WTC11 (cell line): ENCODE measurements around the gene TTC38. TPM values are rescaled to one million over a fixed set of nuclear protein-coding genes. Genes with fewer than 3 reads are reported as not detected.

Source experiments
- CREM ChIP-seq: sonication (generic); formaldehyde crosslinking; IDR thresholded peaks from 2 replicates; pipeline ENCODE4 v1.8.1; 2022; ENCODE audit warnings: mild to moderate bottlenecking, missing genetic modification reagents, moderate library complexity
- ELF4 ChIP-seq: sonication (generic); formaldehyde crosslinking; IDR thresholded peaks from 2 replicates; pipeline ENCODE4 v1.8.1; 2022; ENCODE audit warnings: low read depth, mild to moderate bottlenecking, moderate library complexity, missing genetic modification reagents
- EMX1 ChIP-seq: fragments of 250-450 bp; sonication (Bioruptor Pico); IDR thresholded peaks from 2 replicates; pipeline ENCODE4 v1.8.0; 2021; ENCODE audit warnings: mild to moderate bottlenecking
- FOXK1 ChIP-seq: sonication (generic); formaldehyde crosslinking; IDR thresholded peaks from 2 replicates; pipeline ENCODE4 v1.8.0; 2022; ENCODE audit warnings: mild to moderate bottlenecking, moderate library complexity, missing genetic modification reagents
- GABPB1 ChIP-seq: sonication (generic); formaldehyde crosslinking; IDR thresholded peaks from 2 replicates; pipeline ENCODE4 v1.8.1; 2023; ENCODE audit warnings: mild to moderate bottlenecking, missing genetic modification reagents
- GRHL2 ChIP-seq: fragments of 250-450 bp; sonication (Bioruptor Pico); IDR thresholded peaks from 2 replicates; pipeline ENCODE4 v1.8.0; 2022; ENCODE audit warnings: mild to moderate bottlenecking, moderate library complexity; ENCODE audit not compliant: insufficient replicate concordance, severe bottlenecking
- NFYB ChIP-seq: sonication (generic); formaldehyde crosslinking; conservative IDR thresholded peaks from 2 replicates; pipeline ENCODE4 v1.8.0; 2022; ENCODE audit warnings: low read depth, missing genetic modification reagents
- NR3C1 ChIP-seq: sonication (generic); formaldehyde crosslinking; conservative IDR thresholded peaks from 2 replicates; pipeline ENCODE4 v1.8.1; 2023; ENCODE audit warnings: low read depth, mild to moderate bottlenecking, missing genetic modification reagents
- TCF7 ChIP-seq: sonication (generic); formaldehyde crosslinking; IDR thresholded peaks from 2 replicates; pipeline ENCODE4 v1.8.0; 2022; ENCODE audit warnings: mild to moderate bottlenecking, low read depth, missing genetic modification reagents, moderate library complexity
- TP53 ChIP-seq: sonication (generic); formaldehyde crosslinking; IDR thresholded peaks from 2 replicates; pipeline ENCODE4 v1.8.1; 2023; ENCODE audit warnings: mild to moderate bottlenecking, missing genetic modification reagents
- ZNF121 ChIP-seq: sonication (generic); formaldehyde crosslinking; IDR thresholded peaks from 2 replicates; pipeline ENCODE4 v1.8.0; 2023; ENCODE audit warnings: missing genetic modification reagents
- total RNA-seq: library from RNA; stranded (reverse); gene quantifications from 3 replicates; pipeline ENCODE4 v1.2.3, GENCODE V29; 2021
- TF ChIP-seq, protein P1 (sequence below): sonication (generic); formaldehyde crosslinking; IDR thresholded peaks from 2 replicates; pipeline ENCODE4 v1.8.0; 2022; ENCODE audit warnings: missing genetic modification reagents
- TF ChIP-seq, protein P2 (sequence below): fragments of 250-450 bp; sonication (Bioruptor Pico); IDR thresholded peaks from 2 replicates; pipeline ENCODE4 v1.9.0; 2021; ENCODE audit warnings: moderate library complexity, mild to moderate bottlenecking, inconsistent platforms, borderline replicate concordance
- TF ChIP-seq, protein P3 (sequence below): sonication (generic); formaldehyde crosslinking; IDR thresholded peaks from 2 replicates; pipeline ENCODE4 v1.8.0; 2022; ENCODE audit warnings: mild to moderate bottlenecking, missing genetic modification reagents
- TF ChIP-seq, protein P4 (sequence below): sonication (generic); formaldehyde crosslinking; IDR thresholded peaks from 2 replicates; pipeline ENCODE4 v1.8.1; 2023; ENCODE audit warnings: mild to moderate bottlenecking, missing genetic modification reagents, borderline replicate concordance
- TF ChIP-seq, protein P5 (sequence below): sonication (generic); formaldehyde crosslinking; IDR thresholded peaks from 2 replicates; pipeline ENCODE4 v1.8.0; 2022; ENCODE audit warnings: mild to moderate bottlenecking, missing genetic modification reagents
- TF ChIP-seq, protein P6 (sequence below): fragments of 250-450 bp; sonication (Bioruptor Pico); IDR thresholded peaks from 2 replicates; pipeline ENCODE4 v1.9.0; 2021; ENCODE audit warnings: mild to moderate bottlenecking
- TF ChIP-seq, protein P7 (sequence below): sonication (generic); formaldehyde crosslinking; IDR thresholded peaks from 2 replicates; pipeline ENCODE4 v1.8.0; 2022; ENCODE audit warnings: mild to moderate bottlenecking, missing genetic modification reagents
- TF ChIP-seq, protein P8 (sequence below): fragments of 250-450 bp; sonication (Bioruptor Pico); IDR thresholded peaks from 2 replicates; pipeline ENCODE4 v1.8.0; 2021; ENCODE audit warnings: mild to moderate bottlenecking
- TF ChIP-seq, protein P9 (sequence below): sonication (generic); formaldehyde crosslinking; IDR thresholded peaks from 2 replicates; pipeline ENCODE4 v1.8.1; 2022; ENCODE audit warnings: low read depth, missing genetic modification reagents, borderline replicate concordance
- TF ChIP-seq, protein P10 (sequence below): sonication (generic); formaldehyde crosslinking; IDR thresholded peaks from 2 replicates; pipeline ENCODE4 v1.8.1; 2022; ENCODE audit warnings: missing genetic modification reagents, borderline replicate concordance

Gene TTC38
- total RNA-seq, 1 experiment from 2014 or later, result 20.7 TPM

DNA sequence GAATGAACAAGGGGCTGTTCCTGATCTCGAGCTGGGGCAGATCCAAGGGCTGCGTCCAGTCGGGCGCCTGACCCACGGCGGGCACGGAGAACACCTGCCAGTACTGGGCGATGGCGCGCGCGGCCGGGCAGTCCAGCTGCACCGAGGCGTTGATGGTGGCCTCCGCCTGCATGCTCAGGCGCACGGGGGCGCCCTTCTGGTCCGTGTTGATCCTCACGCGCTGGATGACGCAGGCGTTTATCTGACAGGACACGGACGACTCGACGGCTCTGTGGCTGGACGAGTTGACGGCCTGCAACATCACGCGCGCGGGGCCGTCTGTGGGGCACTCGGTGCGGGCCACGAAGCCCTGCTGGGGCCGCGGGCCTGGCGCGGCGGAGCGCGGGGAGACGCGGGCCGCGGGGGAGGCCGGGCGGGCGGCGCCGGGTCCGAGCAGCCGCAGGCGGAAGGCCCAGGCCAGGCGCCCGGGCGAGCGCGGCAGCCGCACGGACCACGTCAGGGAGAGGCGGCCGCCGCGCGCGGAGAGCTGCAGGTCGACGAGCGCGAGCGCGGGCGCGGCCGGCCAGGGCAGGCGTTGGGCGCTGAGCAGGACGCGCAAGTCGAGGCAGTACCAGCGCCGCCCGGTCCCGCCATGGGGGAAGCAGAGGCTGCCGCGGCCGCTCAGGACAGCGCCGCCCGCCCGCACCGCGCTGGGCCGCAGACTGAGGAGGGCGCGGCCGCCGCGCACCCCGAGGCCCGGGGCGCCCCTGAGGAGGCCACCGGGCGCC lies 5.2 kb upstream of the TTC38 start (continued):
- TF ChIP-seq, protein P1, sequence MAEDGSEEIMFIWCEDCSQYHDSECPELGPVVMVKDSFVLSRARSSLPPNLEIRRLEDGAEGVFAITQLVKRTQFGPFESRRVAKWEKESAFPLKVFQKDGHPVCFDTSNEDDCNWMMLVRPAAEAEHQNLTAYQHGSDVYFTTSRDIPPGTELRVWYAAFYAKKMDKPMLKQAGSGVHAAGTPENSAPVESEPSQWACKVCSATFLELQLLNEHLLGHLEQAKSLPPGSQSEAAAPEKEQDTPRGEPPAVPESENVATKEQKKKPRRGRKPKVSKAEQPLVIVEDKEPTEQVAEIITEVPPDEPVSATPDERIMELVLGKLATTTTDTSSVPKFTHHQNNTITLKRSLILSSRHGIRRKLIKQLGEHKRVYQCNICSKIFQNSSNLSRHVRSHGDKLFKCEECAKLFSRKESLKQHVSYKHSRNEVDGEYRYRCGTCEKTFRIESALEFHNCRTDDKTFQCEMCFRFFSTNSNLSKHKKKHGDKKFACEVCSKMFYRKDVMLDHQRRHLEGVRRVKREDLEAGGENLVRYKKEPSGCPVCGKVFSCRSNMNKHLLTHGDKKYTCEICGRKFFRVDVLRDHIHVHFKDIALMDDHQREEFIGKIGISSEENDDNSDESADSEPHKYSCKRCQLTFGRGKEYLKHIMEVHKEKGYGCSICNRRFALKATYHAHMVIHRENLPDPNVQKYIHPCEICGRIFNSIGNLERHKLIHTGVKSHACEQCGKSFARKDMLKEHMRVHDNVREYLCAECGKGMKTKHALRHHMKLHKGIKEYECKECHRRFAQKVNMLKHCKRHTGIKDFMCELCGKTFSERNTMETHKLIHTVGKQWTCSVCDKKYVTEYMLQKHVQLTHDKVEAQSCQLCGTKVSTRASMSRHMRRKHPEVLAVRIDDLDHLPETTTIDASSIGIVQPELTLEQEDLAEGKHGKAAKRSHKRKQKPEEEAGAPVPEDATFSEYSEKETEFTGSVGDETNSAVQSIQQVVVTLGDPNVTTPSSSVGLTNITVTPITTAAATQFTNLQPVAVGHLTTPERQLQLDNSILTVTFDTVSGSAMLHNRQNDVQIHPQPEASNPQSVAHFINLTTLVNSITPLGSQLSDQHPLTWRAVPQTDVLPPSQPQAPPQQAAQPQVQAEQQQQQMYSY, result peak; percentile 65
- TF ChIP-seq, protein P2, sequence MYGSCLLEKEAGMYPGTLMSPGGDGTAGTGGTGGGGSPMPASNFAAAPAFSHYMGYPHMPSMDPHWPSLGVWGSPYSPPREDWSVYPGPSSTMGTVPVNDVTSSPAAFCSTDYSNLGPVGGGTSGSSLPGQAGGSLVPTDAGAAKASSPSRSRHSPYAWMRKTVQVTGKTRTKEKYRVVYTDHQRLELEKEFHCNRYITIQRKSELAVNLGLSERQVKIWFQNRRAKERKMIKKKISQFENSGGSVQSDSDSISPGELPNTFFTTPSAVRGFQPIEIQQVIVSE (CRISPR knock-in tag), result no peak
- TF ChIP-seq NFYB (CRISPR knock-in tag) (peak; percentile 44; the same call in 1 of the 2 replicates), EMX1 (CRISPR knock-in tag) (0 out of 2 replicates have a peak, but pooled peaks have one; percentile 68), GRHL2 (CRISPR knock-in tag) (no peak), TCF7 (CRISPR knock-in tag) (peak; percentile 38; the same call in 1 of the 2 replicates), ZNF121 (CRISPR knock-in tag) (peak; percentile 78; the same call in 1 of the 2 replicates), CREM (CRISPR knock-in tag) (no peak), GABPB1 (no peak), TP53 (CRISPR knock-in tag) (peak; percentile 95), ELF4 (CRISPR knock-in tag) (peak; percentile 76), NR3C1 (no peak), FOXK1 (CRISPR knock-in tag) (peak; percentile 97; the same call in 1 of the 2 replicates)
- TF ChIP-seq, protein P3, sequence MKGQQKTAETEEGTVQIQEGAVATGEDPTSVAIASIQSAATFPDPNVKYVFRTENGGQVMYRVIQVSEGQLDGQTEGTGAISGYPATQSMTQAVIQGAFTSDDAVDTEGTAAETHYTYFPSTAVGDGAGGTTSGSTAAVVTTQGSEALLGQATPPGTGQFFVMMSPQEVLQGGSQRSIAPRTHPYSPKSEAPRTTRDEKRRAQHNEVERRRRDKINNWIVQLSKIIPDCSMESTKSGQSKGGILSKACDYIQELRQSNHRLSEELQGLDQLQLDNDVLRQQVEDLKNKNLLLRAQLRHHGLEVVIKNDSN (CRISPR knock-in tag), result peak; percentile 66; the same call in 1 of the 2 replicates
- TF ChIP-seq, protein P4, sequence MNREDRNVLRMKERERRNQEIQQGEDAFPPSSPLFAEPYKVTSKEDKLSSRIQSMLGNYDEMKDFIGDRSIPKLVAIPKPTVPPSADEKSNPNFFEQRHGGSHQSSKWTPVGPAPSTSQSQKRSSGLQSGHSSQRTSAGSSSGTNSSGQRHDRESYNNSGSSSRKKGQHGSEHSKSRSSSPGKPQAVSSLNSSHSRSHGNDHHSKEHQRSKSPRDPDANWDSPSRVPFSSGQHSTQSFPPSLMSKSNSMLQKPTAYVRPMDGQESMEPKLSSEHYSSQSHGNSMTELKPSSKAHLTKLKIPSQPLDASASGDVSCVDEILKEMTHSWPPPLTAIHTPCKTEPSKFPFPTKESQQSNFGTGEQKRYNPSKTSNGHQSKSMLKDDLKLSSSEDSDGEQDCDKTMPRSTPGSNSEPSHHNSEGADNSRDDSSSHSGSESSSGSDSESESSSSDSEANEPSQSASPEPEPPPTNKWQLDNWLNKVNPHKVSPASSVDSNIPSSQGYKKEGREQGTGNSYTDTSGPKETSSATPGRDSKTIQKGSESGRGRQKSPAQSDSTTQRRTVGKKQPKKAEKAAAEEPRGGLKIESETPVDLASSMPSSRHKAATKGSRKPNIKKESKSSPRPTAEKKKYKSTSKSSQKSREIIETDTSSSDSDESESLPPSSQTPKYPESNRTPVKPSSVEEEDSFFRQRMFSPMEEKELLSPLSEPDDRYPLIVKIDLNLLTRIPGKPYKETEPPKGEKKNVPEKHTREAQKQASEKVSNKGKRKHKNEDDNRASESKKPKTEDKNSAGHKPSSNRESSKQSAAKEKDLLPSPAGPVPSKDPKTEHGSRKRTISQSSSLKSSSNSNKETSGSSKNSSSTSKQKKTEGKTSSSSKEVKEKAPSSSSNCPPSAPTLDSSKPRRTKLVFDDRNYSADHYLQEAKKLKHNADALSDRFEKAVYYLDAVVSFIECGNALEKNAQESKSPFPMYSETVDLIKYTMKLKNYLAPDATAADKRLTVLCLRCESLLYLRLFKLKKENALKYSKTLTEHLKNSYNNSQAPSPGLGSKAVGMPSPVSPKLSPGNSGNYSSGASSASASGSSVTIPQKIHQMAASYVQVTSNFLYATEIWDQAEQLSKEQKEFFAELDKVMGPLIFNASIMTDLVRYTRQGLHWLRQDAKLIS (CRISPR knock-in tag), result peak; percentile 58; the same call in 1 of the 2 replicates
- TF ChIP-seq, protein P5, sequence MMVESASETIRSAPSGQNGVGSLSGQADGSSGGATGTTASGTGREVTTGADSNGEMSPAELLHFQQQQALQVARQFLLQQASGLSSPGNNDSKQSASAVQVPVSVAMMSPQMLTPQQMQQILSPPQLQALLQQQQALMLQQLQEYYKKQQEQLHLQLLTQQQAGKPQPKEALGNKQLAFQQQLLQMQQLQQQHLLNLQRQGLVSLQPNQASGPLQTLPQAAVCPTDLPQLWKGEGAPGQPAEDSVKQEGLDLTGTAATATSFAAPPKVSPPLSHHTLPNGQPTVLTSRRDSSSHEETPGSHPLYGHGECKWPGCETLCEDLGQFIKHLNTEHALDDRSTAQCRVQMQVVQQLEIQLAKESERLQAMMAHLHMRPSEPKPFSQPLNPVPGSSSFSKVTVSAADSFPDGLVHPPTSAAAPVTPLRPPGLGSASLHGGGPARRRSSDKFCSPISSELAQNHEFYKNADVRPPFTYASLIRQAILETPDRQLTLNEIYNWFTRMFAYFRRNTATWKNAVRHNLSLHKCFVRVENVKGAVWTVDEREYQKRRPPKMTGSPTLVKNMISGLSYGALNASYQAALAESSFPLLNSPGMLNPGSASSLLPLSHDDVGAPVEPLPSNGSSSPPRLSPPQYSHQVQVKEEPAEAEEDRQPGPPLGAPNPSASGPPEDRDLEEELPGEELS (CRISPR knock-in tag), result peak; percentile 96
- TF ChIP-seq, protein P6, sequence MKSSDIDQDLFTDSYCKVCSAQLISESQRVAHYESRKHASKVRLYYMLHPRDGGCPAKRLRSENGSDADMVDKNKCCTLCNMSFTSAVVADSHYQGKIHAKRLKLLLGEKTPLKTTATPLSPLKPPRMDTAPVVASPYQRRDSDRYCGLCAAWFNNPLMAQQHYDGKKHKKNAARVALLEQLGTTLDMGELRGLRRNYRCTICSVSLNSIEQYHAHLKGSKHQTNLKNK (CRISPR knock-in tag), result no peak
- TF ChIP-seq, protein P7, sequence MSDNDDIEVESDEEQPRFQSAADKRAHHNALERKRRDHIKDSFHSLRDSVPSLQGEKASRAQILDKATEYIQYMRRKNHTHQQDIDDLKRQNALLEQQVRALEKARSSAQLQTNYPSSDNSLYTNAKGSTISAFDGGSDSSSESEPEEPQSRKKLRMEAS (CRISPR knock-in tag), result peak; percentile 99
- TF ChIP-seq, protein P8, sequence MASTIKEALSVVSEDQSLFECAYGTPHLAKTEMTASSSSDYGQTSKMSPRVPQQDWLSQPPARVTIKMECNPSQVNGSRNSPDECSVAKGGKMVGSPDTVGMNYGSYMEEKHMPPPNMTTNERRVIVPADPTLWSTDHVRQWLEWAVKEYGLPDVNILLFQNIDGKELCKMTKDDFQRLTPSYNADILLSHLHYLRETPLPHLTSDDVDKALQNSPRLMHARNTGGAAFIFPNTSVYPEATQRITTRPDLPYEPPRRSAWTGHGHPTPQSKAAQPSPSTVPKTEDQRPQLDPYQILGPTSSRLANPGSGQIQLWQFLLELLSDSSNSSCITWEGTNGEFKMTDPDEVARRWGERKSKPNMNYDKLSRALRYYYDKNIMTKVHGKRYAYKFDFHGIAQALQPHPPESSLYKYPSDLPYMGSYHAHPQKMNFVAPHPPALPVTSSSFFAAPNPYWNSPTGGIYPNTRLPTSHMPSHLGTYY (CRISPR knock-in tag), result no peak
- TF ChIP-seq, protein P9, sequence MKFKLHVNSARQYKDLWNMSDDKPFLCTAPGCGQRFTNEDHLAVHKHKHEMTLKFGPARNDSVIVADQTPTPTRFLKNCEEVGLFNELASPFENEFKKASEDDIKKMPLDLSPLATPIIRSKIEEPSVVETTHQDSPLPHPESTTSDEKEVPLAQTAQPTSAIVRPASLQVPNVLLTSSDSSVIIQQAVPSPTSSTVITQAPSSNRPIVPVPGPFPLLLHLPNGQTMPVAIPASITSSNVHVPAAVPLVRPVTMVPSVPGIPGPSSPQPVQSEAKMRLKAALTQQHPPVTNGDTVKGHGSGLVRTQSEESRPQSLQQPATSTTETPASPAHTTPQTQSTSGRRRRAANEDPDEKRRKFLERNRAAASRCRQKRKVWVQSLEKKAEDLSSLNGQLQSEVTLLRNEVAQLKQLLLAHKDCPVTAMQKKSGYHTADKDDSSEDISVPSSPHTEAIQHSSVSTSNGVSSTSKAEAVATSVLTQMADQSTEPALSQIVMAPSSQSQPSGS (CRISPR knock-in tag), result peak; percentile 85; the same call in 1 of the 2 replicates
- TF ChIP-seq, protein P10, sequence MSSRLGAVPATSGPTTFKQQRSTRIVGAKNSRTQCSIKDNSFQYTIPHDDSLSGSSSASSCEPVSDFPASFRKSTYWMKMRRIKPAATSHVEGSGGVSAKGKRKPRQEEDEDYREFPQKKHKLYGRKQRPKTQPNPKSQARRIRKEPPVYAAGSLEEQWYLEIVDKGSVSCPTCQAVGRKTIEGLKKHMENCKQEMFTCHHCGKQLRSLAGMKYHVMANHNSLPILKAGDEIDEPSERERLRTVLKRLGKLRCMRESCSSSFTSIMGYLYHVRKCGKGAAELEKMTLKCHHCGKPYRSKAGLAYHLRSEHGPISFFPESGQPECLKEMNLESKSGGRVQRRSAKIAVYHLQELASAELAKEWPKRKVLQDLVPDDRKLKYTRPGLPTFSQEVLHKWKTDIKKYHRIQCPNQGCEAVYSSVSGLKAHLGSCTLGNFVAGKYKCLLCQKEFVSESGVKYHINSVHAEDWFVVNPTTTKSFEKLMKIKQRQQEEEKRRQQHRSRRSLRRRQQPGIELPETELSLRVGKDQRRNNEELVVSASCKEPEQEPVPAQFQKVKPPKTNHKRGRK (CRISPR knock-in tag), result no peak
